GM23338 (cell line): Measurements from ENCODE around the gene HSD17B2. TPM values are rescaled to one million over a fixed set of nuclear protein-coding genes. Genes with fewer than 3 reads are reported as not detected.

Source experiments
- ATAC-seq: fragments of 200-7000 bp; cut with Tn5 transposase; 3 replicates; pipeline ENCODE4 v1.9.1; 2020
- DNase-seq: peaks from one replicate; pipeline ENCODE4 v3.0.0-alpha.2; 2015; ENCODE audit warnings: low spot score
- H2AFZ ChIP-seq: fragments of 200-600 bp; sonication (generic); 2 replicates; pipeline ENCODE4 v1.8.0; 2016; ENCODE audit warnings: antibody characterized with exemption, mild to moderate bottlenecking, moderate library complexity
- H3F3A ChIP-seq: fragments of 200-600 bp; sonication (generic); replicated peaks from 2 replicates; pipeline ENCODE4 v1.8.0; 2017; ENCODE audit warnings: antibody characterized with exemption, mixed run types, low read depth
- H3K27ac ChIP-seq: fragments of 200-600 bp; sonication (generic); 2 replicates; pipeline ENCODE4 v1.6.1; 2016; ENCODE audit warnings: low read depth
- H3K27me3 ChIP-seq: fragments of 200-600 bp; sonication (generic); 2 replicates; pipeline ENCODE4 v1.8.0; 2016; ENCODE audit warnings: mild to moderate bottlenecking, mixed run types, moderate library complexity; ENCODE audit not compliant: insufficient read depth
- H3K36me3 ChIP-seq: fragments of 200-600 bp; sonication (generic); 2 replicates; pipeline ENCODE4 v1.8.0; 2016; ENCODE audit warnings: mild to moderate bottlenecking; ENCODE audit not compliant: insufficient read depth
- H3K4me1 ChIP-seq: fragments of 200-600 bp; sonication (generic); 2 replicates; pipeline ENCODE4 v1.8.0; 2016; ENCODE audit warnings: mild to moderate bottlenecking, moderate library complexity; ENCODE audit not compliant: insufficient read depth
- H3K4me2 ChIP-seq: fragments of 200-600 bp; sonication (generic); 2 replicates; pipeline ENCODE4 v1.7.1; 2017; ENCODE audit warnings: mixed run types
- H3K4me3 ChIP-seq: fragments of 200-600 bp; sonication (generic); 2 replicates; pipeline ENCODE4 v1.6.1; 2016; ENCODE audit warnings: mixed run types
- H3K79me2 ChIP-seq: fragments of 200-600 bp; sonication (generic); replicated peaks from 2 replicates; pipeline ENCODE4 v1.8.0; 2017; ENCODE audit warnings: mild to moderate bottlenecking; ENCODE audit not compliant: insufficient read depth
- H3K9me2 ChIP-seq: fragments of 200-600 bp; sonication (generic); 2 replicates; pipeline ENCODE4 v1.8.0; 2017; ENCODE audit not compliant: insufficient read depth
- H4K20me1 ChIP-seq: fragments of 200-600 bp; sonication (generic); replicated peaks from 2 replicates; pipeline ENCODE4 v1.8.0; 2017; ENCODE audit warnings: mild to moderate bottlenecking; ENCODE audit not compliant: insufficient read depth
- H3K27ac Mint-ChIP-seq: 2 replicates; pipeline ENCODE4 v1.8.0; 2020; ENCODE audit warnings: inconsistent platforms, mild to moderate bottlenecking, moderate library complexity, mixed read lengths
- H3K27me3 Mint-ChIP-seq: 3 replicates; pipeline ENCODE4 v1.8.0; 2022; ENCODE audit warnings: low read depth, mild to moderate bottlenecking, moderate library complexity, mixed read lengths, inconsistent platforms; ENCODE audit not compliant: insufficient read depth, poor library complexity
- H3K36me3 Mint-ChIP-seq: 3 replicates; pipeline ENCODE4 v1.8.0; 2021; ENCODE audit warnings: low read depth, mild to moderate bottlenecking, inconsistent platforms, moderate library complexity, mixed read lengths
- H3K4me1 Mint-ChIP-seq: 3 replicates; pipeline ENCODE4 v1.8.0; 2020; ENCODE audit warnings: mild to moderate bottlenecking, inconsistent platforms, mixed read lengths
- H3K4me3 Mint-ChIP-seq: 3 replicates; pipeline ENCODE4 v1.8.0; 2021; ENCODE audit warnings: moderate library complexity, mild to moderate bottlenecking, inconsistent platforms, mixed read lengths
- H3K9me3 Mint-ChIP-seq: 3 replicates; pipeline ENCODE4 v1.8.0; 2020; ENCODE audit warnings: moderate library complexity, mild to moderate bottlenecking, inconsistent platforms, mixed read lengths
- CREB1 ChIP-seq: fragments of 250-450 bp; sonication (Bioruptor Pico); IDR thresholded peaks from 2 replicates; pipeline ENCODE4 v1.5.0; 2020; ENCODE audit warnings: low read depth, mild to moderate bottlenecking, moderate library complexity
- CTCF ChIP-seq, 2 experiments: fragments of 200-600 bp in 1 of 2; sonication (generic) in 1 of 2; conservative IDR thresholded peaks; 2 replicates each; pipeline versions ENCODE4 v1.5.1 to v1.6.1; 2016 to 2017; ENCODE audit warnings: antibody characterized with exemption in 2 of 2, low read depth in 2 of 2, mild to moderate bottlenecking in 2 of 2, moderate library complexity in 1 of 2
- EZH2 ChIP-seq: fragments of 200-600 bp; sonication (generic); IDR thresholded peaks from one replicate; pipeline ENCODE4 v1.8.0; 2017; ENCODE audit warnings: antibody characterized with exemption, mild to moderate bottlenecking, low read depth; ENCODE audit not compliant: unreplicated experiment
- EZH2phosphoT487 ChIP-seq: fragments of 200-600 bp; sonication (generic); IDR thresholded peaks from one replicate; pipeline ENCODE4 v1.8.1; 2018; ENCODE audit warnings: antibody characterized with exemption; ENCODE audit not compliant: unreplicated experiment
- JUNB ChIP-seq: IDR thresholded peaks from one replicate; pipeline ENCODE4 v1.6.1; 2016; ENCODE audit warnings: antibody characterized with exemption; ENCODE audit not compliant: unreplicated experiment
- NANOG ChIP-seq: IDR thresholded peaks from 2 replicates; pipeline ENCODE4 v1.6.1; 2016; ENCODE audit warnings: antibody characterized with exemption, borderline replicate concordance
- POLR2AphosphoS5 ChIP-seq: IDR thresholded peaks from 2 replicates; pipeline ENCODE4 v1.6.1; 2016; ENCODE audit warnings: antibody characterized with exemption, low read depth
- STAT1 ChIP-seq: IDR thresholded peaks from one replicate; pipeline ENCODE4 v1.6.1; 2016; ENCODE audit warnings: antibody characterized with exemption; ENCODE audit not compliant: unreplicated experiment
- ZNF114 ChIP-seq: fragments of 250-450 bp; sonication (Bioruptor Pico); IDR thresholded peaks from 2 replicates; pipeline ENCODE4 v1.5.0; 2020; ENCODE audit warnings: mild to moderate bottlenecking, moderate library complexity
- ZNF331 ChIP-seq: fragments of 250-450 bp; sonication (Bioruptor Pico); IDR thresholded peaks from 2 replicates; pipeline ENCODE4 v1.5.0; 2020; ENCODE audit warnings: low read depth, mild to moderate bottlenecking, moderate library complexity
- polyA plus RNA-seq: library from polyadenylated mRNA; unstranded; fragments of >200 nt; fragmentation: Nextera tagmentation; extraction: Ambion mirVana; gene quantifications from 2 replicates; pipeline ENCODE4 v1.2.1, GENCODE V29; 2016
- total RNA-seq: library from RNA; depleted of rRNA; stranded (reverse); fragments of >200 nt; shearing (Covaris generic); gene quantifications from 2 replicates; pipeline ENCODE4 v1.2.3, GENCODE V29; 2014

HSD17B2 gene
- total and polyA plus RNA-seq, 2 experiments from 2014 or later: 0.29 TPM; not detected in 1

- Histone ChIP-seq H4K20me1 (no peaks in the 10 kb centered on the region), H3K27me3 (no peaks in the 10 kb centered on the region), H3K27ac (no peak overlapping the region), H3K4me2 (no peak overlapping the region), H3K79me2 (no peaks in the 10 kb centered on the region), H3K9me2 (no peaks in the 10 kb centered on the region), H3K36me3 (no peaks in the 10 kb centered on the region), H2AFZ (no peak overlapping the region), H3F3A (no peaks in the 10 kb centered on the region), H3K4me3 (no peak overlapping the region), H3K4me1 (no peaks in the 10 kb centered on the region)
- H3K27me3 Mint-ChIP-seq: peaks cover 4% of the 10 kb centered on the region
- peaks cover 17% of the 10 kb centered on the region for H3K4me1 Mint-ChIP-seq
- H3K36me3 Mint-ChIP-seq: no peaks in the 10 kb centered on the region
- DNase-seq: no peak
- no peaks in the 10 kb centered on the region; the same call in 2 of the 3 replicates for H3K9me3 Mint-ChIP-seq
- no peak overlapping the region for H3K27ac Mint-ChIP-seq
- ATAC-seq: no peak
- no peak overlapping the region for H3K4me3 Mint-ChIP-seq
- TF ChIP-seq STAT1 (no peak), ZNF331 (CRISPR knock-in tag) (no peak), EZH2phosphoT487 (no peak)
These were observed 39.4 kb upstream of the HSD17B2 start for GRCh38 chr16:81995651-81996050.

- H3K4me3 ChIP-seq: no peak overlapping the region
- Mint-ChIP-seq H3K4me3 (no peak overlapping the region), H3K27me3 (peaks cover 4% of the 10 kb centered on the region), H3K36me3 (no peaks in the 10 kb centered on the region), H3K9me3 (no peaks in the 10 kb centered on the region; the same call in 2 of the 3 replicates), H3K4me1 (peaks cover 21% of the 10 kb centered on the region), H3K27ac (no peak overlapping the region)
- H3K79me2 ChIP-seq: no peaks in the 10 kb centered on the region
- H3K4me1 ChIP-seq: no peaks in the 10 kb centered on the region
- H3K36me3 ChIP-seq: no peaks in the 10 kb centered on the region
- no peaks in the 10 kb centered on the region for H3F3A ChIP-seq
- H3K27me3 ChIP-seq: no peaks in the 10 kb centered on the region
- no peaks in the 10 kb centered on the region for H3K9me2 ChIP-seq
- ATAC-seq (peak; percentile 86), DNase-seq (peak; percentile 73)
- H3K4me2 ChIP-seq: no peak overlapping the region
- peak overlapping the region; percentile 11; the same call in 1 of the 2 replicates for H2AFZ ChIP-seq
- H4K20me1 ChIP-seq: no peaks in the 10 kb centered on the region
- no peak overlapping the region for H3K27ac ChIP-seq
- TF ChIP-seq CTCF (conservative IDR thresholded peaks at IDR 0.05; ENCODE audit: low read depth in 2 of 2) (peak; percentile 52 to 66), NANOG (no peak)
These were observed 38.2 kb upstream of the HSD17B2 start for GRCh38 chr16:81996664-81997509.

GRCh38 chr16:81997738-81998137 is 37.3 kb upstream of the HSD17B2 start:
- no peak for DNase-seq
- Histone ChIP-seq H3K4me3 (no peak overlapping the region), H2AFZ (no peak overlapping the region), H3K36me3 (no peaks in the 10 kb centered on the region), H3K27ac (no peak overlapping the region), H3K9me2 (no peaks in the 10 kb centered on the region), H3K27me3 (no peaks in the 10 kb centered on the region), H3K79me2 (no peaks in the 10 kb centered on the region), H3K4me1 (no peaks in the 10 kb centered on the region), H4K20me1 (no peaks in the 10 kb centered on the region), H3K4me2 (no peak overlapping the region), H3F3A (no peaks in the 10 kb centered on the region)
- no peak for ATAC-seq
- H3K27me3 Mint-ChIP-seq: peaks cover 4% of the 10 kb centered on the region
- no peak overlapping the region for H3K4me3 Mint-ChIP-seq
- H3K9me3 Mint-ChIP-seq: no peaks in the 10 kb centered on the region; the same call in 2 of the 3 replicates
- no peaks in the 10 kb centered on the region for H3K36me3 Mint-ChIP-seq
- H3K27ac Mint-ChIP-seq: no peak overlapping the region
- peaks cover 19% of the 10 kb centered on the region for H3K4me1 Mint-ChIP-seq
- TF ChIP-seq EZH2: no peak
- TF ChIP-seq POLR2AphosphoS5: no peak
- TF ChIP-seq EZH2phosphoT487: no peak
- no peak for TF ChIP-seq JUNB
- no peak for TF ChIP-seq CREB1 (CRISPR knock-in tag)
- TF ChIP-seq NANOG: no peak
- no peak for TF ChIP-seq CTCF (conservative IDR thresholded peaks at IDR 0.05; ENCODE audit: low read depth in 2 of 2)
- no peak for TF ChIP-seq ZNF331 (CRISPR knock-in tag)
- TF ChIP-seq ZNF114: no peak
- no peak for TF ChIP-seq STAT1
